GM18508 (cell line): Measurements from ENCODE around the gene SAMD4A.
"Not testable (repeated sequence)": the region's sequence is repeated elsewhere in the genome, so short reads cannot be mapped to it uniquely, and the experiment has no call there.

Source experiments
- ATAC-seq: cut with Tn5 transposase; IDR thresholded peaks from one replicate; pipeline ENCODE4 v1.9.1; 2021; ENCODE audit warnings: moderate number of reproducible peaks; ENCODE audit not compliant: insufficient read depth, unreplicated experiment

SAMD4A gene

GRCh38 chr14:54591461-54591860, 24.5 kb downstream of the SAMD4A start:
- ATAC-seq, result no peak

GRCh38 chr14:54591866-54592265, 24.9 kb downstream of the SAMD4A start:
- ATAC-seq, result no peak

- no peak for ATAC-seq
Observed at GRCh38 chr14:54593860-54594259, 26.9 kb downstream of the SAMD4A start.

DNA sequence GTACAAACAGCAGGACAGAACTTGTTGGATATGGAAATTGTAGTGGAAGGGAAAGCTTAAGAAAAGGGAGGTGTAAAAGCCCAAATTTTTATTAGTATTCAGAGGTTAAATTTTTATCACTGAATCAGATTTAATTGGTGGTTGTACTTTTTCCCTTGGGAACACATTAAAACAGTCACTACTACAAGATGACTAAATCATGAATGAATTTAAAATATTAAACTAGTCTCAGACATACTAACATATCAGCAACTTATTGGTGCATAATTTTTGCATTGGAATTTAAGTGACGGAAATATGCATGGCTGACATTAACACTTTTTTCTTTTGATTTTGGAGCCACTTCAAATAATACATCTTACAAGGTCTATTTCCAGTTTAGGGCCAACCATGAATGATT, 27.6 kb downstream of the SAMD4A start:
- no peak for ATAC-seq

DNA sequence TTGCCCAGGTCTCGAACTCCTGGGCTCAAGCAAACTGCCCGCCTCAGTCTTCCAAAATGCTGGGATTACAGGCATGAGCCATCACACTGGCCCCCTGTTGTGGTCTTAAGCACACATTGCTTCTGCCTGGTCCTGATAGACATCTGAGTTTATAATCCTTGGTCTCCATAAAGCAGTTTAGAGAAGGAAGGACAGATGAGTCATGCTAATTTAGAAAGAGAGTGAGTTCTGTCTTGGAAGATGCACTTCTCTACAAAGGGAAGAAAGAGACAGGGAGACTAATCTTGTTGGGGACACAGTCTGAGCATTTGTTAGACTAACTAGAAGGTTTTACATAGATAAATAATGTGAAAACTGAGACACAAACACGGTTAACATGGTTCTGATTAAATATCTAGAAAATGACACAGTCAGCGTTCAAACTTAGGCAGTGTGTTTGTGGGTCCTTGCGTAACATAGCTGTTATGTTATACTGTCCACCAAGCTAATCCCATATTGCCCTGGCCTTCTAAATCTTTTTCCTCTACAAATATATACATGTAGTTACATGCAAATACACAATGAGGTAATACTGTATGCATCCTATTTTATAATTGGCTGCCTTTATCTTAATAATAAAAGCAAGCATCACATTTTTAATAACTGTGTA, 31.0 kb downstream of the SAMD4A start:
- ATAC-seq, result no peak

- no peak for ATAC-seq
Observed at GRCh38 chr14:54599966-54600716, 33.2 kb downstream of the SAMD4A start.

DNA sequence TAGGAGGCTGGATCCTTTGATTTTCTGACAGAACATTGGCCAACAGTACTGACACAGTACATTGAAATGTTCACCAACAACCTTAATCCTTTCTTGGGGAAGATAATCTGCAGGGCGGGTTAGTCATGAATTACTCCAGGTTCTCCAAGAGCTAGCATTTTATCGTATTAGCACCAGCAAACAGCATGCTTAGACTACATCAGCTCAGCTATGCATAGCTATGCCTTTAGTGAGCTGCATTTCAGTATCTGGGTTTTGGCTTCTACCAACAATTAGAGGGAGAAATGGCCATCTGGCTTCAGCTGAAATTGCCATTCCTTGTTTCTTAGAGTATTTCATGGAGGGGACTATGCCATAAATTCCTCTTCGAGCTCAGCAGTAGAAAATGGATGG, 33.8 kb downstream of the SAMD4A start:
- no peak for ATAC-seq

DNA sequence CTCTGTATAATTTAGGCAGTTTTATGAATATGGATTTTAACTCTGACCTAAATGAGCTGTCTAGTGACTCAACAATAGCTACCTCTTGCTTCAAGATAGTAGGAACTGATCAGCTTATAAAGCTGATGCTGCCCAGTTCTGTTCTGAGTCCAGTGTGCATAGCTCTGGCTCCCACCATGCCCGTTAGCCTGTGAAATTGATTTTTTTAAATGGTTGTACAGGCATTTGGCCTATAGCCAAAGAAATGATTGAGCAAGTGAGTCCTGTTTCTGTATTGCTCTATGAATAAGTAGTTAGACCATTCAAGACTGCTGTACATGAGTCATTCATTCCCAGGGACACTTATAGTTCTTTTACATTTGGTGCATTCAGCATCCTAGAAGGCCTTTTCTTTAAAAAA, 36.4 kb downstream of the SAMD4A start:
- ATAC-seq, result no peak

DNA sequence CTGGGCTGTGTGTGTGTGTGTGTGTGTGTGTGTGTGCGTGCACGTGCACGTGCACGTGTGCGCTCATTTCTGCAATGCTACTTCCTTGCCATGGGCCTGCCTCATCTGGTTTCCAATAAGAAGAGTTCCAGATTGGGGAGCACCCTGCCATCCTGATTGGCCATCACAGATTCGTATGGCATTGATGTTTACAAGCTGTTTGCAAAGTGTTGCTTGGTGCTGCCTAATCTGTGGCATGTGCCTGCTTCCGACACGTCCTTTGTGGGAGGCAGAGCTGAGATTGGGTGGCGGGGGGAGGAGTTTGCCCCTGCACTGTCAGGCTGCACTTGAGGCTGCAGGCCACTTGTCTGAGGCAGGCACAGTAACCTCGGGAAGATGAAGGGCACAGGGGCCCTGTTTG, 39.2 kb downstream of the SAMD4A start:
- no peak for ATAC-seq

- no peak for ATAC-seq
Observed at GRCh38 chr14:54606631-54607133, 39.8 kb downstream of the SAMD4A start.

GRCh38 chr14:54609576-54609975, 42.6 kb downstream of the SAMD4A start:
- no peak for ATAC-seq

GRCh38 chr14:54610051-54610977, 43.4 kb downstream of the SAMD4A start:
- no peak for ATAC-seq

- ATAC-seq, result no peak
Observed at GRCh38 chr14:54614296-54614695, 47.4 kb downstream of the SAMD4A start.

- no peak for ATAC-seq
Observed at GRCh38 chr14:54617467-54617866, 50.5 kb downstream of the SAMD4A start.

- no peak for ATAC-seq
Observed at GRCh38 chr14:54621686-54622085, 54.8 kb downstream of the SAMD4A start.

DNA sequence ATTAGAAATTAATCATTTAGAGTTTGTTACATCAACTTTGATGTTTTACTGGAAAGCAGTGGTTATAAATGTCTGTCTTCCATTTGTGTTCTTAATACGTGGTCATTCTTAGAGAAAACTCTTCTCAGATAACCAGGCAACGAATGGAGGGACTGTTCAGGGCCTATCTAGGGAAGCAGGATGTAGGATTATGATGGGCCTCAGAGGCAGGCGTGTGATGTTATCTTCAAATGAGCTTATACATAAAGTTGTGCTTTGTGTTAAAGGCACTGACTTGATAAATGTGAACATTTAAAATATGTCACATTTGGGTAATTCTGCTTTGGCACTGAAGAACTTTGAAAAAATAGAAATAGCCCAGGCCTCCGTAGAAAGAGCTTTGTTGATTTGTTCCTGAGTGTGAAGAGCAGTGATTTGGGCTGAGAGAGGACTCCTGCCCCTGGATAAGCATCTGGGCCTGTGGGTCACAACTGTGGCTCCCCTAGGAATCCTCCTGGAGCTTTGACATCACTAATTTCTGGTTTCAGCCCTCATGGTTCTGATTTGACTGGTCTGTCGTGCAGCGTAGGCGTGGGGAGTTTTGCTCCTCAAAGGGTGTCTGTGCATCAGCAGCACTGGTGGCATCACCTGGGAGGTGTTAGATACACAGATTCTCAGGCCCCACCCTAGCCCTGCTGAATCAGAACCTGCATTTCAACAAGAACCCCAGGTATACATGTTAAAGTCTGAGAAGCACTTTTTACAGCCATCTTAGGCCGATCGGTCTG, 55.4 kb downstream of the SAMD4A start:
- no peak for ATAC-seq

- ATAC-seq, result no peak
Observed at GRCh38 chr14:54623279-54624004, 56.5 kb downstream of the SAMD4A start.

DNA sequence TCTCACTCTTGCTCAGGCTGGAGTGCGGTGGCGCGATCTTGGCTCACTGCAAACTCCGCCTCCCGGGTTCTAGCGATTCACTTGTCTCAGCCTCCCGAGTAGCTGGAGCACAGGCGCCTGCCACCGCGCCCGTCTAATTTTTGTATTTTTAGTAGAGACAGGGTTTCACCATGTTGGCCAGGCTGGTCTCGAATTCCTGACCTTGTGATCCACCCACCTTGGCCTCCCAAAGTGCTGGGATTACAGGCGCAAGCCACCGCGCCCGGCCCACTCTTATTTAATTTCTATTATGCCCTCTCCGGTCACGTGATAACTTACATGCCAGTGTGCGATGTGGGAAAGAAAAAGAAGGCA, 57.1 kb downstream of the SAMD4A start:
- ATAC-seq, result not testable (repeated sequence)

DNA sequence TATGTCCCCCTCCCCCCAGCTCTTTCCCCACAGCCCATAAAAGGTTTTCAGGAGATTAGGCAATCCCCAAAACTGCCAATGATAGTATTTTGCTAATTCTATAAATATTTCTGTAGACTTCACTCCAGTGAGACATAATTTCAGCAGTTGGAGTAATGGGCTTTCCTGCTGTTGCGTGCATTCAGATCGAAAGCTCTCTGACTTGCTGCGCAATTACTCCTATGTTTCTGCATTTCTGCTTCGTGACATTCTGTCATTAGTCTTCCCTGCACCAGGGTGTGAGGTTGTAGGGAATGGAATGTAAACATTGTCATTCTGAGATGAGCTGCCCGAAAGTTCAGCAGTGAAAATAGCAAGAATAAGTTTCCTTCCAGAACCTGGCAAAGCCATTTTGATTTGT, 58.2 kb downstream of the SAMD4A start:
- ATAC-seq, result no peak

DNA sequence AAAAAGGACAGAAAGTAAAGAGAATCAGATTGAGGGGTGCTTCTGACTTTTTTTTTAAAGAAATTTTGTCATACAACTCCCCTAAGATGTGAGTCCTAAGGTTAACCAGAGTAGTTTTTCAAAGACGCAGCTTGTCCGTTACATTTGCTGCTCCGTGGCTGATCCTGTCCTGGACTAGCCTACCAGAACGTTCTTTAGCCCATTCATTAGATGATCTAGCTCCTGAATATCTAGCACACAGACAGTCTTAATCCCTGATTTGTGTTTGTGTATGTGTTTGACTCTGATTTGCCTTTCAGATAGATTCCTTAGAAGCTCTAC, 60.3 kb downstream of the SAMD4A start:
- no peak for ATAC-seq
